ENCODE measurements around the gene ROPN1. TPM values are rescaled to one million over a fixed set of nuclear protein-coding genes. Genes with fewer than 3 reads are reported as not detected.
"Not testable (repeated sequence)": the region's sequence is repeated elsewhere in the genome, so short reads cannot be mapped to it uniquely, and the experiment has no call there.

ROPN1 gene
- total RNA-seq (2014; rRNA removed; shearing (Covaris generic)) = 33.4 and 37.8 TPM in 2 replicates
- 17.1 and 24.4 TPM in 2 replicates for polyA plus RNA-seq (2015; cell fraction: cytosol; rRNA removed)
- polyA plus RNA-seq (2015; cell fraction: nucleus; rRNA removed) = 2.6 and 5.2 TPM in 2 replicates

DNA sequence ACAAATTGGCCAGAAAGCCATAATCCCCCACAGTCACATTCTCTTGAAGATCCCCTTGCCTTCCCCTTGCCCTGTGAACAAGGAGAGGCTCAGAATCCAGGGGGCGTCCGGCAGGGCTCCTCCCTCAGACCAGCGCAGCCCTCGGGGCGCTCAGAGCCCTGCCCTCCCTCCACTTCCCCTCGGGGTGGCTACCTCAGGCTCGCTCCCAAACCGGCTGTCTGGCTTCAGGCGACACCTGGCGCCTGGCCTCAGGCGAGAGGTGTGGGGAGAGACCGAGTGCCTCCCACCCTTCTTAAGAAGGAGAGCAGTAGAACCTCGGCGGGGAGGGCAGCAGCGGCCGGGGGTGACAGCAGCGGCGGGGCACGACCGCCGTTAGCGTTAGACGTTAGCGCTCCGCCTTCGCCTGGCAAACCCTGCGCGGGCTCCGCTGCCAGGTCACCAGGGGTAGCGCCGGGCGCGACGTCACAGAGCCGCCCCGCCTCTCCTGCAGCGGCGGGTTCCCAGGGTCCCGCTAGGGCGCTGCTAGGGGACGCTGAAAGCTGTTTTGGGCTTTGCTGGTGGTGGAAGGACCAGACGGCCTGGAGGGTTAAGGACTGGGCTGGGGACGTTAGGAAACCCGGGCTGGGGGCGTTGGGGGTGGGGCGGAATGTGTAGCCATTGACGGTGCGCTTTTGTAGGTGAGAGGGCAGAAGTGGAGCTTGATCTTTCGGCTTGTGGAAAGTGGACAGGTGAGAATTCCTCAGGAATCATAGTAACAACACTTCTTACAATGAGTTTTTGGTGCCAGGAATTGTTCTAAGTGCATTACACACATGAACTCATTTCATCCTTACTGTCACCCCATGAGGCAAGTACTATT, at the start of gene ROPN1:
TSS of gene ROPN1 (minus strand) at position 395 of the 859 bp plus-strand sequence. CDS start 11,643 bp downstream, outside the sequence.
- DNase-seq (ENCODE audit: low read depth, low spot score) = not testable (repeated sequence)

DNA sequence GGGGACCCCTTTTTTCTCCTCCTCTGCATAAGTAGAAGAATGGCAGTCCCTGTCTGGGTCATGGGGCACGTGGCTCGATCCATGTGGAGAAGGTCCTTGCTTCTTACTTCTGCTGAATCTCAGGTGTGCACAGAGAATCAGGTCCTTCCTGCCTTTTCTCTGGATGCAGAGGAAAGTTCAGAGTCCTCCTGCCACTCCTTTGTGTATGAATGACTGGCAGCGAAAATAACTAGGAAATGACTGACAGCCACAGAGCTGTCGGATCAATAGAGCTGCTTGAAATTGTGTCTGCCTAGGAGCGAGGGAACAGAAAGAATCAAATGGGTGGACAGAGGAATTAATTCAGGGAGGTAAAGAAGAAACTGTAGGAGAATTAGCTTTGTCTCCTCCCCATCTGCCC, 49.6 kb upstream of the ROPN1 start:
- no peak for DNase-seq (ENCODE audit: low read depth, low spot score)
- in situ Hi-C loops (cut with HindIII; ENCODE audit: low pct_unique_long_range_greater_than_20kb, low sequenced_read_pairs) = no loop called here

More for the DNA sequence above, at the start of gene ROPN1:
- in situ Hi-C loops (cut with HindIII; ENCODE audit: low pct_unique_long_range_greater_than_20kb, low sequenced_read_pairs) = not testable (repeated sequence)

DNA sequence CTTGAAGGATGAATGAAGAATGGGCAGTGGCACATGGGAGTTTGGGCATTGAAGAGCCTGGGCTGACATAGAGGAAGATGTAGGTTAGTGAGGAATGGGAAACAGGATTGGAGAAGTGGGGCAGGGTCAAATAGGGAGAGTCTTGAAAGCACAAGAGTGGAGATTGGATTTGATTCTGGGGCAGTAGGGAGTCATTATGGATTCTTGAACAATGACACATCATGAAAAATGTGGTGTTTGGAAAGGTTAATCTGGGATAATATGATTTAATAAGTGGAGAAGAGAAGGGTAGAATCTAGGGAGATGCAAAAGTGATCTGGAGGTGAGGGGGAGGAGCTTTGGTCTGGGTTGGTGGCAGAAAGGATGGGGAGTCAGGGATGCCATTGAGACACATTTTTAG, 45.4 kb upstream of the ROPN1 start:
- in situ Hi-C loops (cut with HindIII; ENCODE audit: low pct_unique_long_range_greater_than_20kb, low sequenced_read_pairs) = no loop called here
- DNase-seq (ENCODE audit: low read depth, low spot score) = no peak

- DNase-seq (ENCODE audit: low read depth, low spot score); in situ Hi-C loops (cut with HindIII; ENCODE audit: low pct_unique_long_range_greater_than_20kb, low sequenced_read_pairs): not testable (repeated sequence)
These were observed 44.3 kb upstream of the ROPN1 start for GRCh38 chr3:124036214-124036613.

DNA sequence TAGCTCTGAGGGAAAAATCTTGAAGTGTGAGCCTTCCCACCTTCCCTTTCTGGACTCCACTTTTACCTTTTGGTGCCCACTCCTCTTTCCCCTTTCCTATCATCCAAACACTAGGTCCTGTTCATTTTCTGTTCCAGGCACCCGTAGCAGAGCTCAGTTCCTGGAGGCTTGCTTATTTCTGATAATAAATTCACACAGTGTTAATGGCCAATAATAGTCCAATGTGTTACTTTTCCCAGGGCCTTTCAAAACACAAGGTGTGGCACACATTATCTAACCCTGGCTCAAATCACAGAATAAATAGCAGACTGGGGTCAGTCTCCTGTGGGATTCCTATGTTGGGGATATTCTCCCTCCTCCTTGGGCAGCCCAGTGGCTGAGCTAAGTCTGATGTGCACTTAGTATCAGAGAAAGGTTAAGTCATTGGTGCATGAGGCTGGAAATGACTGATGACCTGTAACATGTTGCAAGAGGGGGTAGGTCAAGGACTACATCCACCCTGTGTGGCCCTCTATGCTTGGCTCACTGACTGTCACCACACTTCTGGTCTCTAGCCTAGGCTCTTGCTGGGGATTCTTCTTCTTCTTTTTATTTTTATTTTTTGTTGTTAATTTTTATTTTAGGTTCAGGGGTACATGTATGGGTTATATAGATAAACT, 43.7 kb upstream of the ROPN1 start:
- no peak for DNase-seq (ENCODE audit: low read depth, low spot score)
- in situ Hi-C loops (cut with HindIII; ENCODE audit: low pct_unique_long_range_greater_than_20kb, low sequenced_read_pairs) = no loop called here

- DNase-seq (ENCODE audit: low read depth, low spot score) = no peak
- in situ Hi-C loops (cut with HindIII; ENCODE audit: low pct_unique_long_range_greater_than_20kb, low sequenced_read_pairs) = no loop called here
These were observed 42.9 kb upstream of the ROPN1 start for GRCh38 chr3:124034844-124035152.

DNA sequence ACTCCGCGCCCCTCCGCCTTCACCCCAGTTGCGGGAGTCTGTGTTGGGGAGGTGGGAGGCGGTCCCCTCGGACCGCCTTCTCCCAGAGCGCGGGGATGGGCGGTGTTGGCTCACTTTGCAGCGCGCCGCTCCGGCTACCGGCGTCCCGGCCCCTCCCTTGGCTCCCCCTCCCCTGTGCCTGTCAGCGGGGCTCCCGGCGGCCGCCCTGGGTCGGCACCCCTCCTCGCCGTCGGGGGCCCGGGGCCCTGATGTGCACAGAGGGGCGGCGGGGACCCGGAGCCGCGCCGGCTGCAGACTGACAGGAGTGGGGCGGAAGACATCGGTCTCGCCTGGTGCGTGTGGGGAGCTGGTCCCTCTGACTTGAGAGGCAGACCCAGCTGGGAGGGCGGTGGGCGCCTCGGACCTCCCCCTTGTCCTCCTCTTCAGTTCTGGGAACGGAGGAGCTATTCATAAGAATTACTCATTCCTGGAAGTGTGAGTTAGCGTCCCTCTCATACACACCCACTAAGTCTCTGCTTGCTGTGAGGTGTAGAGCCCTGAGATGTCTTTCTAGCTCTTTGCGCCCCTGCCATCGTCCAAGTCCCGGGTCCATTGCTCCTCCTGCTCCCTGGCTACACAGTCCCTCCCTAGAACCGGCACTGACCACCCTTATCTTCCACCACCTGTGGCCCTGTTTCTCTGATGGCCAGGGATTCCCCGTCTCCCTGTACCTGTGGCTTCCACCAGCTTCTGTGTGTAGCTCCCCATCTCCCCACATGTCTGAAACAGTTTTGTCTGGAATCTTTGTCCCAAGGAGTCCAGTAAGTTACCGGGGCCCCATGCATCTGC, 42.3 kb upstream of the ROPN1 start:
- no peak for DNase-seq (ENCODE audit: low read depth, low spot score)
- in situ Hi-C loops (cut with HindIII; ENCODE audit: low pct_unique_long_range_greater_than_20kb, low sequenced_read_pairs) = no loop called here

GRCh38 chr3:124033360-124034015, 41.6 kb upstream of the ROPN1 start, which contains the start of gene KALRN:
KALRN (plus strand) TSS chr3:124033369.
- no peak for DNase-seq (ENCODE audit: low read depth, low spot score)
- in situ Hi-C loops (cut with HindIII; ENCODE audit: low pct_unique_long_range_greater_than_20kb, low sequenced_read_pairs) = no loop called here

GRCh38 chr3:124032881-124033359, 41.0 kb upstream of the ROPN1 start:
- in situ Hi-C loops (cut with HindIII; ENCODE audit: low pct_unique_long_range_greater_than_20kb, low sequenced_read_pairs) = no loop called here
- peak; percentile 74 for DNase-seq (ENCODE audit: low read depth, low spot score)

- in situ Hi-C loops (cut with HindIII; ENCODE audit: low pct_unique_long_range_greater_than_20kb, low sequenced_read_pairs) = no loop called here
- DNase-seq (ENCODE audit: low read depth, low spot score) = no peak
These were observed 40.5 kb upstream of the ROPN1 start for GRCh38 chr3:124032311-124032880.

DNA sequence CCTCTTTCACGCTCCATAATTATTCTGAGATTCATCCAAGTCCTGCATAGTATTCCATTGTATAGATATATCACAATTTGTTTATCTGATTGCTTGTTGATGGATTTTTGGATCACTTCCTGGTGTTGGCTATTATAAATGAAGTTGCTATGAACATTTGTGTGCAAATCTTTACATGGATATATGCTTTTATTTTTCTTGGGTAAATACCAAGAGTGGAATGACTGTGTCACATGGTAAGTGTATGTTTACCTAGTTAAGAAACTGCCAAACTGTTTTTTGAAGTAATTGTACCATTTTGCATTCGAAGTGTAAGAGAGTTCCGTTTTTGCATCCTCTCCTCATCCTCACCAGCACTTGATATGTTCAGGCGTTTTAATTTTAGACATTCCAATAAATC, 34.6 kb upstream of the ROPN1 start:
- no peak for DNase-seq (ENCODE audit: low read depth, low spot score)
- in situ Hi-C loops (cut with HindIII; ENCODE audit: low pct_unique_long_range_greater_than_20kb, low sequenced_read_pairs) = no loop called here

- DNase-seq (ENCODE audit: low read depth, low spot score); in situ Hi-C loops (cut with HindIII; ENCODE audit: low pct_unique_long_range_greater_than_20kb, low sequenced_read_pairs): not testable (repeated sequence)
These were observed 31.6 kb upstream of the ROPN1 start for GRCh38 chr3:124023531-124023930.

DNA sequence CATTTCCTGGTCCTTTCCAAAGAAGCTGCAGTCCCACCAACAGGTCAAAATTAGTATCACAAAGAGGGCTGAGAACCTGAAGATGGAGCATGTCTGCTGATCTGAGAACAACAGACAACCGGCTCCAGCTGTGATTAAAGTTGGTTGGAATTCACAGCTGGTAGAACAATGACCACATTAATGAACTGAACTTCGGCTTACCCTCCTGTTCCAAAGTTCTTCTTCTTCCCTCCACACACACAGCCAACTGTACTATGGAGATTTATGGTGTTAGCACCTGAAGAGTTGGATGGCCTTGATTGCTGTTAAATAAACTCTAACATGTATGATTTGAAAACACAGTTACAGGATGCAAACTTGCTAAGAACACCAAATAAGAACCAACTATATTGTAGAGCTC, 27.4 kb upstream of the ROPN1 start:
- in situ Hi-C loops (cut with HindIII; ENCODE audit: low pct_unique_long_range_greater_than_20kb, low sequenced_read_pairs) = no loop called here
- DNase-seq (ENCODE audit: low read depth, low spot score) = no peak

DNA sequence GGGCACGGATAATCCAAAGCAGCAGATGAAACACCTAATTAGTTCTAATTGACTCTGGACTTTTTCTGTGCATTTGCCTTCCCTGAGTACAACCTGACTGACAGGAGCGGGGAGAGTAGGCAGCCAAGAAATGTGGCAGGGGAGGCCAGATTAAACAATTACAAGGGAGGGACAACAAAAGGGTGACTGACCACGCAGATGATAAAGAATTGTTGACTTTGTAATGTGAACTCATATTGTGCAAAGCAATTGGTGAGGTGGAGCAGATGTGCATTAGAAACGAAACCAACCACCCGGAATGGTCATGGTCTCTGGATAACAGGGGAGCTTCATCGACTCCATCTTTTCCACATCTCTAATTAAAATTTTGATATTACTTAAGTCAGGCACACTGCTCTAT, 25.6 kb upstream of the ROPN1 start:
- DNase-seq (ENCODE audit: low read depth, low spot score); in situ Hi-C loops (cut with HindIII; ENCODE audit: low pct_unique_long_range_greater_than_20kb, low sequenced_read_pairs): not testable (repeated sequence)

DNA sequence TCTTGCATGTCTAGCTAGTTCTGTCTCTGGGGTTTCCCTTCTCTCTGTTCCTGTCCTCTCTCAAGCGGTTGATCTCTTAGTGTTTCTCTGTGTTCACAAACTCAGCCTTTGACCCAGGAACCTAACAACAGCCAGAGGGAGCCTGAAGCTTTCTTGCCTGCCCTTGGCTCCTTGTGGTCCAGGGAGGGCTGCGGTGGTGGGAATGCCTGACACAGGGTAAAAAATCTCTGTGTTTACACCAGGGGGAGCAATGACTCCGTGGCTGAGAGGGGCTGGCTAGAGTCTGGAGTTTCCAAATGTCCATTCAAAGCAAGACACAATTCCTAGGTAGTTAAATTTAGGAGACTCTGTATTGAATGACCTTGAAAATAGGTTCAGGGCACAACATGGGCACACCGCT, 24.6 kb upstream of the ROPN1 start:
- peak; percentile 72 for DNase-seq (ENCODE audit: low read depth, low spot score)
- in situ Hi-C loops (cut with HindIII; ENCODE audit: low pct_unique_long_range_greater_than_20kb, low sequenced_read_pairs) = not testable (repeated sequence)

DNA sequence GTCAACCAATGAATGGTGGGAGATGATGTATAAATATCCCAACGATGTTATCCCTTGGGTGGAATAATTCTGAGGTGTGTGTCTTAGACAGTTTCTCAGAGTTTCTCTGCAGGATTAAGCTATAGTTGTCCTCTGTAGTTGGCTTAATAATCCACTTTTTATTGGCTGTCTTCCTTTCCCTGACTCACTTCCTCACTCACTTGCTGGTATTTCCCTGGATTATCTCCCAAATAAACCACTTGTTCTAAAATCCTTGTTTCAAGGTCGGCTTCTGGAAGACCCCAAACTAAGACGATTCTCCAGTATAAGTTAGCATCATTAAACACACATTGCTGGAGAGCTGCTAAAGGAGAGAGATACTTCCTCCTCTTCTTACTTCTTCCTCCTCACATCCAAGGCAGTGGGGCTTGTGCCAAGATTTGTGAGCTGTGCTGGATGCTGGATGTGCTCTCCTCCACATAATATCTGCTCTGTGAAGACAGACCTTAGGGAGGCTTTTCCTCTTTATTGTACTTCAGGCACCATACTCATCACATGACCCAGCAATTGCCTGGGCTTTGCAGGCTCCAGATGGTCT, 22.5 kb upstream of the ROPN1 start:
- no peak for DNase-seq (ENCODE audit: low read depth, low spot score)
- in situ Hi-C loops (cut with HindIII; ENCODE audit: low pct_unique_long_range_greater_than_20kb, low sequenced_read_pairs) = no loop called here

GRCh38 chr3:124008321-124008720, 16.4 kb upstream of the ROPN1 start:
- in situ Hi-C loops (cut with HindIII; ENCODE audit: low pct_unique_long_range_greater_than_20kb, low sequenced_read_pairs); DNase-seq (ENCODE audit: low read depth, low spot score): not testable (repeated sequence)
